ENCODE results near the gene DYRK4. TPM values are rescaled to one million over a fixed set of nuclear protein-coding genes. Genes with fewer than 3 reads are reported as not detected.

DYRK4 gene
- total and polyA plus RNA-seq, 2 of the 13 experiments (the other 11 are each of a cell fraction or from before 2014, with no cell fraction given): 29.4 to 40.2 TPM

DNA sequence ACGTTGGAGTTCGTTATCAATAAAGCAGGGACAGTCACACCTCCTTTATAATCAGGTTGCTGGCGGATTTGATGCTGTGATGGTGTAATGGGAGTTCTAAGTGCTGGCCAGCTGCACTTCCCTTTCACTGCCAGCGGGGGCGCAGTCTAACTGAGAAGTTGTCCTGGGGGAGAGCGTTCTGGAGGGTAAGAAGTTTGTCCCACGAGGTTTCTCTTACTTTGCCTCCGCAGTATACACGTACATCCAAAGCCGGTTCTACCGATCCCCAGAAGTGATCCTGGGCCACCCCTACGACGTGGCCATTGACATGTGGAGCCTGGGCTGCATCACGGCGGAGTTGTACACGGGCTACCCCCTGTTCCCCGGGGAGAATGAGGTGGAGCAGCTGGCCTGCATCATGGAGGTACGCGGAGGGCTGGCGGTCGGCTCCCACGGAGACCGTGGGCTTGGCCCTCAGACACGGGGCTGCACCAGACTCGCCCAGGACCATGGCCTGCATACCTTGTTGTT is 42.7 kb downstream of the DYRK4 start (continued):
- TF ChIP-seq, protein P1, sequence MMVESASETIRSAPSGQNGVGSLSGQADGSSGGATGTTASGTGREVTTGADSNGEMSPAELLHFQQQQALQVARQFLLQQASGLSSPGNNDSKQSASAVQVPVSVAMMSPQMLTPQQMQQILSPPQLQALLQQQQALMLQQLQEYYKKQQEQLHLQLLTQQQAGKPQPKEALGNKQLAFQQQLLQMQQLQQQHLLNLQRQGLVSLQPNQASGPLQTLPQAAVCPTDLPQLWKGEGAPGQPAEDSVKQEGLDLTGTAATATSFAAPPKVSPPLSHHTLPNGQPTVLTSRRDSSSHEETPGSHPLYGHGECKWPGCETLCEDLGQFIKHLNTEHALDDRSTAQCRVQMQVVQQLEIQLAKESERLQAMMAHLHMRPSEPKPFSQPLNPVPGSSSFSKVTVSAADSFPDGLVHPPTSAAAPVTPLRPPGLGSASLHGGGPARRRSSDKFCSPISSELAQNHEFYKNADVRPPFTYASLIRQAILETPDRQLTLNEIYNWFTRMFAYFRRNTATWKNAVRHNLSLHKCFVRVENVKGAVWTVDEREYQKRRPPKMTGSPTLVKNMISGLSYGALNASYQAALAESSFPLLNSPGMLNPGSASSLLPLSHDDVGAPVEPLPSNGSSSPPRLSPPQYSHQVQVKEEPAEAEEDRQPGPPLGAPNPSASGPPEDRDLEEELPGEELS (CRISPR knock-in tag; IDR thresholded peaks at IDR 0.05): peak; percentile 48; the same call in 1 of the 2 replicates
- TF ChIP-seq PHF8 (CRISPR knock-in tag; IDR thresholded peaks at IDR 0.05) (peak; percentile 89), ZNF772 (CRISPR knock-in tag; IDR thresholded peaks at IDR 0.05) (no peak), MTF2 (CRISPR knock-in tag; IDR thresholded peaks at IDR 0.05; ENCODE audit: borderline replicate concordance) (no peak), EHMT2 (IDR thresholded peaks at IDR 0.05; ENCODE audit: borderline replicate concordance, low read depth, low read length) (no peak), PPARG (CRISPR knock-in tag; conservative IDR thresholded peaks at IDR 0.05) (no peak), RELA (CRISPR knock-in tag; IDR thresholded peaks at IDR 0.05) (no peak), ZNF17 (CRISPR knock-in tag; IDR thresholded peaks at IDR 0.05) (no peak), SP4 (CRISPR knock-in tag; IDR thresholded peaks at IDR 0.05) (no peak), NBN (conservative IDR thresholded peaks at IDR 0.05) (no peak), ASH2L (IDR thresholded peaks at IDR 0.05; ENCODE audit: insufficient read length, low read depth, low read length) (peak; percentile 83), ZNF891 (CRISPR knock-in tag; IDR thresholded peaks at IDR 0.05) (peak; percentile 59; the same call in 1 of the 2 replicates), NR2C2 (CRISPR knock-in tag; IDR thresholded peaks at IDR 0.05; ENCODE audit: borderline replicate concordance) (no peak), ETV5 (CRISPR knock-in tag; IDR thresholded peaks at IDR 0.05; ENCODE audit: borderline replicate concordance) (no peak), ETV6 (CRISPR knock-in tag; conservative IDR thresholded peaks at IDR 0.05) (no peak)
- TF ChIP-seq, protein P2, sequence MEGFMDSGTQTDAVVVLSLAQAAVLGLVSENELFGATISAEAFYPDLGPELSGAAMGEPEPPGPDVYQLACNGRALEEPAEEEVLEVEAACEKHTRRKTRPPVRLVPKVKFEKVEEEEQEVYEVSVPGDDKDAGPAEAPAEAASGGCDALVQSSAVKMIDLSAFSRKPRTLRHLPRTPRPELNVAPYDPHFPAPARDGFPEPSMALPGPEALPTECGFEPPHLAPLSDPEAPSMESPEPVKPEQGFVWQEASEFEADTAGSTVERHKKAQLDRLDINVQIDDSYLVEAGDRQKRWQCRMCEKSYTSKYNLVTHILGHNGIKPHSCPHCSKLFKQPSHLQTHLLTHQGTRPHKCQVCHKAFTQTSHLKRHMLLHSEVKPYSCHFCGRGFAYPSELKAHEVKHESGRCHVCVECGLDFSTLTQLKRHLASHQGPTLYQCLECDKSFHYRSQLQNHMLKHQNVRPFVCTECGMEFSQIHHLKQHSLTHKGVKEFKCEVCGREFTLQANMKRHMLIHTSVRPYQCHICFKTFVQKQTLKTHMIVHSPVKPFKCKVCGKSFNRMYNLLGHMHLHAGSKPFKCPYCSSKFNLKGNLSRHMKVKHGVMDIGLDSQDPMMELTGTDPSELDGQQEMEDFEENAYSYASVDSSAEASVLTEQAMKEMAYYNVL (CRISPR knock-in tag; IDR thresholded peaks at IDR 0.05; ENCODE audit: borderline replicate concordance): no peak
- TF ChIP-seq, protein P3, sequence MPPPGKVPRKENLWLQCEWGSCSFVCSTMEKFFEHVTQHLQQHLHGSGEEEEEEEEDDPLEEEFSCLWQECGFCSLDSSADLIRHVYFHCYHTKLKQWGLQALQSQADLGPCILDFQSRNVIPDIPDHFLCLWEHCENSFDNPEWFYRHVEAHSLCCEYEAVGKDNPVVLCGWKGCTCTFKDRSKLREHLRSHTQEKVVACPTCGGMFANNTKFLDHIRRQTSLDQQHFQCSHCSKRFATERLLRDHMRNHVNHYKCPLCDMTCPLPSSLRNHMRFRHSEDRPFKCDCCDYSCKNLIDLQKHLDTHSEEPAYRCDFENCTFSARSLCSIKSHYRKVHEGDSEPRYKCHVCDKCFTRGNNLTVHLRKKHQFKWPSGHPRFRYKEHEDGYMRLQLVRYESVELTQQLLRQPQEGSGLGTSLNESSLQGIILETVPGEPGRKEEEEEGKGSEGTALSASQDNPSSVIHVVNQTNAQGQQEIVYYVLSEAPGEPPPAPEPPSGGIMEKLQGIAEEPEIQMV (CRISPR knock-in tag; IDR thresholded peaks at IDR 0.05; ENCODE audit: low read depth): no peak
- TF ChIP-seq, protein P4, sequence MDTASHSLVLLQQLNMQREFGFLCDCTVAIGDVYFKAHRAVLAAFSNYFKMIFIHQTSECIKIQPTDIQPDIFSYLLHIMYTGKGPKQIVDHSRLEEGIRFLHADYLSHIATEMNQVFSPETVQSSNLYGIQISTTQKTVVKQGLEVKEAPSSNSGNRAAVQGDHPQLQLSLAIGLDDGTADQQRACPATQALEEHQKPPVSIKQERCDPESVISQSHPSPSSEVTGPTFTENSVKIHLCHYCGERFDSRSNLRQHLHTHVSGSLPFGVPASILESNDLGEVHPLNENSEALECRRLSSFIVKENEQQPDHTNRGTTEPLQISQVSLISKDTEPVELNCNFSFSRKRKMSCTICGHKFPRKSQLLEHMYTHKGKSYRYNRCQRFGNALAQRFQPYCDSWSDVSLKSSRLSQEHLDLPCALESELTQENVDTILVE (CRISPR knock-in tag; IDR thresholded peaks at IDR 0.05): no peak
- TF ChIP-seq, protein P5, sequence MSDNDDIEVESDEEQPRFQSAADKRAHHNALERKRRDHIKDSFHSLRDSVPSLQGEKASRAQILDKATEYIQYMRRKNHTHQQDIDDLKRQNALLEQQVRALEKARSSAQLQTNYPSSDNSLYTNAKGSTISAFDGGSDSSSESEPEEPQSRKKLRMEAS (IDR thresholded peaks at IDR 0.05): peak; percentile 72
- TF ChIP-seq, protein P6, sequence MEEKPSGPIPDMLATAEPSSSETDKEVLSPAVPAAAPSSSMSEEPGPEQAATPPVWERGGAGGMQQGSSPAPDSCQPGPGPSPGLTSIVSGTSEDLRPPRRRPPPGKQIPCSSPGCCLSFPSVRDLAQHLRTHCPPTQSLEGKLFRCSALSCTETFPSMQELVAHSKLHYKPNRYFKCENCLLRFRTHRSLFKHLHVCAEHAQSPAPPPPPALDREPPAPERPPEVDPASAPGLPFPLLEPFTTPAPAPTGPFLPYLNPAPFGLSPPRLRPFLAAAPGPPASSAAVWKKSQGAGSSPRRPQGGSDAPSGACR (CRISPR knock-in tag; IDR thresholded peaks at IDR 0.05): no peak
- TF ChIP-seq, protein P7, sequence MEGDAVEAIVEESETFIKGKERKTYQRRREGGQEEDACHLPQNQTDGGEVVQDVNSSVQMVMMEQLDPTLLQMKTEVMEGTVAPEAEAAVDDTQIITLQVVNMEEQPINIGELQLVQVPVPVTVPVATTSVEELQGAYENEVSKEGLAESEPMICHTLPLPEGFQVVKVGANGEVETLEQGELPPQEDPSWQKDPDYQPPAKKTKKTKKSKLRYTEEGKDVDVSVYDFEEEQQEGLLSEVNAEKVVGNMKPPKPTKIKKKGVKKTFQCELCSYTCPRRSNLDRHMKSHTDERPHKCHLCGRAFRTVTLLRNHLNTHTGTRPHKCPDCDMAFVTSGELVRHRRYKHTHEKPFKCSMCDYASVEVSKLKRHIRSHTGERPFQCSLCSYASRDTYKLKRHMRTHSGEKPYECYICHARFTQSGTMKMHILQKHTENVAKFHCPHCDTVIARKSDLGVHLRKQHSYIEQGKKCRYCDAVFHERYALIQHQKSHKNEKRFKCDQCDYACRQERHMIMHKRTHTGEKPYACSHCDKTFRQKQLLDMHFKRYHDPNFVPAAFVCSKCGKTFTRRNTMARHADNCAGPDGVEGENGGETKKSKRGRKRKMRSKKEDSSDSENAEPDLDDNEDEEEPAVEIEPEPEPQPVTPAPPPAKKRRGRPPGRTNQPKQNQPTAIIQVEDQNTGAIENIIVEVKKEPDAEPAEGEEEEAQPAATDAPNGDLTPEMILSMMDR (CRISPR knock-in tag; IDR thresholded peaks at IDR 0.05): peak; percentile 93
